ENCODE data around the gene TSPEAR.

- TF ChIP-seq CTCF (conservative IDR thresholded peaks at IDR 0.05; ENCODE audit: low read length) (no peak), EZH2phosphoT487 (IDR thresholded peaks at IDR 0.05; ENCODE audit: borderline replicate concordance, low read depth, low read length) (no peak)
Measured at GRCh38 chr21:44450402-44450801, 261.0 kb downstream of the TSPEAR start.

All from OCI-LY7 (cell line).